H9 (cell line): ENCODE measurements around the gene DPYD. TPM values are rescaled to one million over a fixed set of nuclear protein-coding genes. Genes with fewer than 3 reads are reported as not detected.

ENCODE experiments used
- DNase-seq: peaks from one replicate; pipeline ENCODE4 v3.0.0-alpha.2; 2017
- H2AFZ ChIP-seq: one replicate; pipeline ENCODE4 v1.6.1; 2013; ENCODE audit warnings: mild to moderate bottlenecking, low read length, control low read depth, moderate library complexity
- H2AK5ac ChIP-seq: 2 replicates; pipeline ENCODE4 v1.6.1; 2013; ENCODE audit warnings: low read length, control low read depth, mixed read lengths; ENCODE audit not compliant: insufficient read length
- H2BK120ac ChIP-seq: one replicate; pipeline ENCODE4 v1.6.1; 2013; ENCODE audit warnings: low read depth, mild to moderate bottlenecking, low read length, control low read depth, inconsistent platforms; ENCODE audit not compliant: poor library complexity, severe bottlenecking
- H2BK12ac ChIP-seq: 2 replicates; pipeline ENCODE4 v1.6.1; 2013; ENCODE audit warnings: low read length, control low read depth, mixed read lengths, low read depth; ENCODE audit not compliant: insufficient read length
- H2BK15ac ChIP-seq: 2 replicates; pipeline ENCODE4 v1.6.1; 2013; ENCODE audit warnings: low read depth, low read length, control low read depth
- H2BK20ac ChIP-seq: one replicate; pipeline ENCODE4 v1.6.1; 2013; ENCODE audit warnings: low read depth, mild to moderate bottlenecking, low read length, control low read depth, inconsistent platforms; ENCODE audit not compliant: poor library complexity, severe bottlenecking
- H2BK5ac ChIP-seq: 2 replicates; pipeline ENCODE4 v1.6.1; 2013; ENCODE audit warnings: low read length, control low read depth, mixed read lengths; ENCODE audit not compliant: insufficient read length
- H3K14ac ChIP-seq: 2 replicates; pipeline ENCODE4 v1.6.1; 2013; ENCODE audit warnings: low read length, control low read depth; ENCODE audit not compliant: insufficient read depth
- H3K18ac ChIP-seq: 2 replicates; pipeline ENCODE4 v1.6.1; 2013; ENCODE audit warnings: low read depth, mild to moderate bottlenecking, mixed read lengths, low read length, control low read depth; ENCODE audit not compliant: insufficient read length
- H3K23ac ChIP-seq: 2 replicates; pipeline ENCODE4 v1.6.1; 2013; ENCODE audit warnings: low read length, control low read depth, mixed read lengths, low read depth; ENCODE audit not compliant: insufficient read length
- H3K23me2 ChIP-seq: 2 replicates; pipeline ENCODE4 v1.6.1; 2013; ENCODE audit warnings: low read depth, mild to moderate bottlenecking, mixed read lengths, low read length, control low read depth; ENCODE audit not compliant: insufficient read length, poor library complexity, severe bottlenecking
- H3K27ac ChIP-seq: 2 replicates; pipeline ENCODE4 v1.5.1; 2013; ENCODE audit warnings: low read length, control low read depth, mixed read lengths, low read depth; ENCODE audit not compliant: insufficient read length
- H3K27me3 ChIP-seq: 2 replicates; pipeline ENCODE4 v1.6.1; 2013; ENCODE audit warnings: low read length, control low read depth, inconsistent platforms; ENCODE audit not compliant: insufficient read depth
- H3K4ac ChIP-seq: 2 replicates; pipeline ENCODE4 v1.6.1; 2013; ENCODE audit warnings: low read depth, mild to moderate bottlenecking, control low read depth, inconsistent platforms, low read length, moderate library complexity
- H3K4me1 ChIP-seq: 2 replicates; pipeline ENCODE4 v1.6.1; 2013; ENCODE audit warnings: low read length, control low read depth, inconsistent platforms; ENCODE audit not compliant: insufficient read depth
- H3K4me2 ChIP-seq: 2 replicates; pipeline ENCODE4 v1.6.1; 2013; ENCODE audit warnings: low read length, control low read depth, mixed read lengths; ENCODE audit not compliant: insufficient read length, insufficient read depth
- H3K56ac ChIP-seq: 2 replicates; pipeline ENCODE4 v1.6.1; 2013; ENCODE audit warnings: low read depth, mild to moderate bottlenecking, mixed read lengths, low read length, control low read depth; ENCODE audit not compliant: insufficient read length
- H3K79me1 ChIP-seq: 2 replicates; pipeline ENCODE4 v1.6.1; 2013; ENCODE audit warnings: low read depth, mild to moderate bottlenecking, moderate library complexity, low read length, control low read depth, inconsistent platforms; ENCODE audit not compliant: insufficient read depth, poor library complexity, severe bottlenecking
- H3K79me2 ChIP-seq: 2 replicates; pipeline ENCODE4 v1.6.1; 2013; ENCODE audit warnings: low read length, control low read depth, inconsistent platforms; ENCODE audit not compliant: insufficient read depth
- H3K9ac ChIP-seq: 2 replicates; pipeline ENCODE4 v1.6.1; 2013; ENCODE audit warnings: low read length, control low read depth, mixed read lengths; ENCODE audit not compliant: insufficient read length; ENCODE audit errors: extremely low read depth
- H3K9me3 ChIP-seq: one replicate; pipeline ENCODE4 v1.6.1; 2013; ENCODE audit warnings: low read depth, low read length, inconsistent platforms; ENCODE audit not compliant: control insufficient read depth
- H3T11ph ChIP-seq: one replicate; pipeline ENCODE4 v1.6.1; 2013; ENCODE audit warnings: mild to moderate bottlenecking, low read length, control low read depth, inconsistent platforms
- H4K20me1 ChIP-seq: one replicate; pipeline ENCODE4 v1.6.1; 2013; ENCODE audit not compliant: control insufficient read depth, insufficient read length, insufficient read depth
- H4K5ac ChIP-seq: 2 replicates; pipeline ENCODE4 v1.6.1; 2013; ENCODE audit warnings: low read depth, mild to moderate bottlenecking, mixed read lengths, low read length, control low read depth; ENCODE audit not compliant: insufficient read length
- H4K8ac ChIP-seq: replicated peaks from 2 replicates; pipeline ENCODE4 v1.6.1; 2013; ENCODE audit warnings: low read length, control low read depth, mixed read lengths, low read depth; ENCODE audit not compliant: insufficient read length
- H4K91ac ChIP-seq: 2 replicates; pipeline ENCODE4 v1.6.1; 2013; ENCODE audit warnings: low read depth, mild to moderate bottlenecking, moderate library complexity, mixed read lengths, low read length, control low read depth; ENCODE audit not compliant: insufficient read length
- H3K27ac Mint-ChIP-seq, 3 experiments: 2 replicates in 2 of 3; 3 replicates in 1 of 3; pipeline ENCODE4 v1.8.0; 2020 to 2021; ENCODE audit warnings: mixed read lengths in 3 of 3, mild to moderate bottlenecking in 1 of 3, moderate library complexity in 1 of 3
- H3K27me3 Mint-ChIP-seq: 2 replicates; pipeline ENCODE4 v1.8.0; 2021; ENCODE audit warnings: low read depth, mild to moderate bottlenecking, moderate library complexity, mixed read lengths
- H3K36me3 Mint-ChIP-seq, 3 experiments: 2 replicates in 2 of 3; 3 replicates in 1 of 3; pipeline ENCODE4 v1.8.0; 2020 to 2021; ENCODE audit warnings: low read depth in 3 of 3, mixed read lengths in 3 of 3; ENCODE audit not compliant: insufficient read depth in 1 of 3
- H3K4me1 Mint-ChIP-seq, 2 experiments: 2 replicates each; pipeline ENCODE4 v1.8.0; 2020; ENCODE audit warnings: mixed read lengths in 2 of 2
- H3K4me3 Mint-ChIP-seq, 2 experiments: 2 replicates in 1 of 2; 3 replicates in 1 of 2; pipeline ENCODE4 v1.8.0; 2020 to 2021; ENCODE audit warnings: mild to moderate bottlenecking in 2 of 2, mixed read lengths in 2 of 2, moderate library complexity in 1 of 2
- H3K9me3 Mint-ChIP-seq, 2 experiments: 2 replicates in 1 of 2; 3 replicates in 1 of 2; pipeline ENCODE4 v1.8.0; 2020; ENCODE audit warnings: mild to moderate bottlenecking in 2 of 2, mixed read lengths in 2 of 2, moderate library complexity in 1 of 2
- WGBS: extraction: QIAGEN DNeasy Blood & Tissue Kit; methylation state at CpG from one replicate; pipeline ENCODE4 v1.1.7; 2013; ENCODE audit warnings: missing lambda C conversion rate, low lambda C conversion rate, mixed read lengths; ENCODE audit not compliant: insufficient read length; ENCODE audit errors: extremely low coverage; 5-methylcytosine and 5-hydroxymethylcytosine counted together
- total RNA-seq: library from RNA; stranded (reverse); gene quantifications from 2 replicates; pipeline ENCODE4 v1.2.1, GENCODE V29; 2021
- TF ChIP-seq, protein P1 (sequence below): fragments of 200-600 bp; sonication (generic); conservative IDR thresholded peaks from 3 replicates; pipeline ENCODE4 v1.8.0; 2021; ENCODE audit warnings: antibody characterized with exemption, mild to moderate bottlenecking

The DPYD gene
- total RNA-seq, 1 experiment from 2014 or later, result 0.37 TPM

DNA sequence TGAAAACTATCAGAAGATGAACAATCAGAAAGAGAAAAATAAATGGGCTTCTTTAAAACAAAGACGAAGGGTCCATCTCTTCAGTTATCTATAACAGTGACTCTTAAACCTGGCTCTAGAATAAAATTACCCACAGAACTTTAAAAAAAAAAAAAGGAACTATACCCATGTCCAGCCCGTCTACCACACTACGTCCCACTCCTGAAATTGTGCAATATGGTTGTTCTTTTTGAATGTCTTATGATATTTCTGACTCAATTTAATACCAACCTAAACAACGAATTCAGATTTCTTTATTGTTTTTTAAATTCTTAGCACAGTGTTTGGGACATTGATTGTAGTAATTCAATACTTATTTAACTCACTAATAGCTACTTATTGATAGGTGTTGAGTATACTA is 246.3 kb downstream of the DPYD start:
- Mint-ChIP-seq H3K27ac (no peak overlapping the region), H3K4me3 (no peak overlapping the region), H3K9me3 (no peaks in the 10 kb centered on the region), H3K27me3 (no peaks in the 10 kb centered on the region), H3K36me3 (no peaks in the 10 kb centered on the region), H3K4me1 (no peaks in the 10 kb centered on the region)
- Histone ChIP-seq H2AK5ac (no peak overlapping the region), H3K4ac (no peak overlapping the region), H2BK5ac (no peak overlapping the region), H3K79me2 (no peaks in the 10 kb centered on the region), H4K91ac (no peak overlapping the region), H2BK15ac (no peak overlapping the region), H3K27ac (no peak overlapping the region), H3K56ac (no peak overlapping the region), H4K8ac (no peak overlapping the region), H3K9ac (no peak overlapping the region), H4K20me1 (no peaks in the 10 kb centered on the region), H3K23ac (no peak overlapping the region), H3K4me1 (no peaks in the 10 kb centered on the region), H2BK20ac (no peak overlapping the region), H3K9me3 (no peaks in the 10 kb centered on the region), H2BK120ac (no peak overlapping the region), H3T11ph (no peak overlapping the region), H3K18ac (no peak overlapping the region), H2BK12ac (no peak overlapping the region), H3K14ac (no peak overlapping the region), H3K23me2 (no peaks in the 10 kb centered on the region), H3K79me1 (no peaks in the 10 kb centered on the region), H2AFZ (no peak overlapping the region), H4K5ac (no peak overlapping the region), H3K27me3 (no peaks in the 10 kb centered on the region), H3K4me2 (no peak overlapping the region)
- no peak for DNase-seq
- TF ChIP-seq, protein P1, sequence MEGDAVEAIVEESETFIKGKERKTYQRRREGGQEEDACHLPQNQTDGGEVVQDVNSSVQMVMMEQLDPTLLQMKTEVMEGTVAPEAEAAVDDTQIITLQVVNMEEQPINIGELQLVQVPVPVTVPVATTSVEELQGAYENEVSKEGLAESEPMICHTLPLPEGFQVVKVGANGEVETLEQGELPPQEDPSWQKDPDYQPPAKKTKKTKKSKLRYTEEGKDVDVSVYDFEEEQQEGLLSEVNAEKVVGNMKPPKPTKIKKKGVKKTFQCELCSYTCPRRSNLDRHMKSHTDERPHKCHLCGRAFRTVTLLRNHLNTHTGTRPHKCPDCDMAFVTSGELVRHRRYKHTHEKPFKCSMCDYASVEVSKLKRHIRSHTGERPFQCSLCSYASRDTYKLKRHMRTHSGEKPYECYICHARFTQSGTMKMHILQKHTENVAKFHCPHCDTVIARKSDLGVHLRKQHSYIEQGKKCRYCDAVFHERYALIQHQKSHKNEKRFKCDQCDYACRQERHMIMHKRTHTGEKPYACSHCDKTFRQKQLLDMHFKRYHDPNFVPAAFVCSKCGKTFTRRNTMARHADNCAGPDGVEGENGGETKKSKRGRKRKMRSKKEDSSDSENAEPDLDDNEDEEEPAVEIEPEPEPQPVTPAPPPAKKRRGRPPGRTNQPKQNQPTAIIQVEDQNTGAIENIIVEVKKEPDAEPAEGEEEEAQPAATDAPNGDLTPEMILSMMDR, result no peak
- WGBS, result no CpG with 5 or more reads among the region's 4 CpGs
